Activated CD8-positive, alpha-beta memory T cell treated with anti-CD3 and anti-CD28 coated beads, Interleukin-2, amount 50 U/mL, for 4 hours (primary cell): ENCODE data around the gene RAB44.
"Not testable (repeated sequence)": the region's sequence is repeated elsewhere in the genome, so short reads cannot be mapped to it uniquely, and the experiment has no call there.

Experiments used
- DNase-seq: peaks from one replicate; pipeline ENCODE4 v3.0.0-alpha.2; 2020

RAB44 gene

DNA sequence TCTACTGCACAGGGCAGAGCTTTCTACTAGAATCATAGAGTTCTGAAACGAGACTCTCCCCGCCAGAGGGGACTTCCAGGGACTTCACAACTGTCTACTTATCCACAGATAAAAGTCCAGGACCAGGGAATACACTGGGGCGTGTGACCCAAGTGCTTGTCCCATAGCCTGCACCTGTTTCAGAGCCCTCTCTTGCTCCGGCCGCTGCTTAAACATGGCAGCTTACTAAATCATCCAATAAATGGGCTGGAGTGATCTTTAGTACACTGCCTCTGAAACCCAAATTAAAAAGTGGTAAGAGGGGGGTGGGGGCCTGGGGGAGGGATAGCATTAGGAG, 8.9 kb upstream of the RAB44 start:
- no peak for DNase-seq

DNA sequence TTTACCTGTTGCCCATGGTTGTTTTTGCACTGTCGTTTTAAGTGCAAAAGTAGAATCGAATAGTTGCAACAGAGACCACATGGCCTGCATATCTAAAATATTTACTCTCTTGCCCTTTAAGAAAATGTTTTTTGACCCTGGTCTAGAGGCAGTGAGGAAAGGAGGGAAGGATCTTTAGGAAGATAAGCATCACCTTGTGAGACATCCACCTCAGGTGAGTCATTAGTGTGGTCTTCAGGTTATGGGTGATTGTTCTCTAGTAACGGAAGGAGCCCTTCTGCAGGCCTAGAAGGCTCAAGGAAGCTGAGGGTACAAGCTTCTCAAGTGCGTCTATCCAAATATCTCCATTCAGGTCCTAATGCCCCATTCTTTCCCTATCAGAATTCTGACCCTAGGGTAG, 6.6 kb upstream of the RAB44 start:
- DNase-seq = no peak

DNA sequence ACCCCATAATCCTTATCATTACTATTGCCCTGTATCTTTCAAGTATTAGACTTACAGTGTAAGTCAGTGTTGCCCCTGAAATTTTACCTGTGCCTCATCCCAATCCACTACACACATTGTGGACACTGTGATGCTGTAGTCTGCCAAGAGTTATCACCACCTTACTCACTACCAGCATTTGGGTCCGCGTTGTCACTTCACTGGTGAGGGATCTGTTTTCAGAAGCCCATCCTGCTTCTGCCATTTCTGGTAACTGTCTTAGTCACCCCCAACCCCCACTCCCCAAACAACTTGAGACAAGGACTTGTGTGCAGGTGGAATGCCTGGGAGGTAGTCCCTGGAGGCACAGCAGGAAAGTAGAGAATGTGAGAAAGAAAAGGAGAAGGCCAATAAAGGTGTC, 6.0 kb upstream of the RAB44 start:
- no peak for DNase-seq

DNA sequence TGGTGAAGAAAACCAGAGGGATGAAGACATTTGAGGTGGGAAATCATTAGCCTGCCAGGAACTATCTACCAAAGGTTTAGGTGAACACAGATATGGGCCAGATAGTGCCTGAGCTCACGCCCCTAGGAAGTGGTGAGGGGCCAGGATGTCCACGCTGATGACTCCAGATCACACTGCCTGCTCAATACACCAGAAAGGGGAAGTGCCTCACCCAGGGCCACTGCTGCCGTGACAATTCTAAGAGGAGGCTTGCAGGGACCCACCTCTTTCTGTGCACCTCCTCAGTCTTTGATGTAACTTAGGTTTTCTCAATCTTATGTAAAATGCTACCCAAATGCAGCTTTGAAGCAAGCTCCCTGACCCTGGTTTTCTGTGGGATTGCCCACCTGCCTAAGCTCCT, 5.4 kb upstream of the RAB44 start:
- DNase-seq = no peak

DNA sequence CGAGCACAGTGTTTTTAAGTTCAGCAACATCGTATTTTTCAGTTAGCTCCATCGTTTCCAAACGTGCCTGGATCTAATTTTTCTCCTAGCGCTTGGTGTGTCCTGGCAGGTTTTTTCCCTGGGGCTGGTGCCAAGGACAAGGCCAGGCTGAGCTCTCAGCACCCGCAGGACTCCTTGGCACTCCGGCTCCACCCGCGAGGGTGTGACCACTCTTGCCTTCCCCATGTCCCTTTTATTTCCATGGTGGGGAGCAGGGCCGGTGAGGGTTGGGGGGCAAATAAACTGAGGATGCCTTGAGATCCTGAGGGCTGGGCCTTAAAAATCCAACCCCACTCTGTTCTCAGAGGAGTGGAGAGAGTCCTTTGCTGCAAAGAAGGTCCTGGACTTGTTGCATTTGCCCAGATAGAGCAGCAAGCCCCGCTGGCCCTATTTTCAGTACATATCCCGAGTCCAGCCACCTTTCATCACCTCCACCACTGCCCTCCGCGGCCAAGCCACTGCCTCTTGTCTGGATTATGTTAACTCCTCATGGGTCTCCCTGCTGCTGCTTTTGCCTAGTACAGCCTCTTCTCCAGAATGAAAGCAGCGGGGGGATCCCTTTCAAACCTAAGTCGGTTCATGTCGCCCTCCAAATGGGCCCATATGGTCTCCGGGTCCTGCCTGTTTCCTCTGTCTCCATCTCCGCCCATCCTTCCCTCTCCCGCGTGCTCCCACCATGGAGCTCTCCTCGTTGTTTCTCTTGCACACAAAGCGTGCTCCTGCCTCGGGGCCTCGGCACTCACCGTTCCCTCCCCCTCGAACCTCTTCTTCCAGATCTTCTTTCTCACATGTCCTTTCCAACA, 4.5 kb upstream of the RAB44 start:
- DNase-seq = no peak

DNA sequence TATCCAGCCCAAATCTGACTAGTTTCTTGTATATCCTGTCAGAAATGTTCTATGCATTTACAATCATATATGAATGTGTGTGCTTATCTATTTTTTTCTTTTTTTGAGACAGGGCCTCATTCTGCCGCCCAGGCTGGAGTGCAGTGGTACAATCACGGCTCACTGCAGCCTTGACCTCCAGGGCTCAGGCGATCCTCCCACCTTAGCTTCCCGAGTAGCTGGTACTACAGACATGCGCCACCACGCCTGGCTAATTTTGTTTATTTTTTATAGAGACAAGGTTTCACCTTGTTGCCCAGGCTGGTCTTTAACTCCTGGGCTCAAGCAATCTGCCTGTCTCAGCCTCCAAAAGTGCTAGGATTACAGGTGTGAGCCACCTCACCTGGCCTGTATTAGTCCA, 3.0 kb upstream of the RAB44 start:
- no peak for DNase-seq

DNA sequence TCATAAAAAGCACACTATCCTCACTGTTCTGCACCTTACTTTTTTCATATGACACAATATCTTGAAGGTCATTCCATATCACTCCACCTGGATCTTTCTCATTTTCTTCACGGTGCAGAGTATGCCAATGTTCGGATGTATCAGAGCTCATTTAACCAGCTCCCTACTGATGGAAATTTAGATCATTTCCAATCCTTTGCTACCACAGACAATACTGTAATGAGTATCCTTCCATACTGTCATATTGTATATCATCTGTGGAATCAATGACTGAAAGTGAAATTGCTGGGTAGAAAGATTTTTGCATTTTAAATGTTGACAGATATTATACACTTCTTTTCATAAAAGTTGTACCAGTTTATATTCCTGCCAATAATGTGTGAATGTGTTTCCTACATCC, 2.2 kb upstream of the RAB44 start:
- no peak for DNase-seq

DNA sequence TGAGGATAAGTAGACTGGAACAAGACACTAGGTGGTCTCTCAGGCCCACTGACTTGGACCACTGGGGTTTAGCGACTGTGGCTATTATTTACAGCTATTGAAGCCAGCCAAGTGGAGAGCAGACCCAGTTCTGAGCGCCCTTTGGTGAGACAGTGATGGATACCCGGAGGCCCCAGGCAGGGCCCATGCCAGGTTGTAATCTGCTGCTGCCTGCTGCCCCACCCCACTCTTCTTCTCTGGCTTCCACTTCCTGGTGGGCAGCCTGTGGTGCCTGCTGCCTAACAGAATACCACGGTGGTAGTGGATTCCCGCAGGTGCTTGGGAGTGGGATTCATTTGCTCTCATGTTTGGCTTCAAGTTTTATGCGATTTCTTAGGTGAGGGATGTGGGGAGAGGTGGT, 570 bp downstream of the RAB44 start:
- DNase-seq = no peak

DNA sequence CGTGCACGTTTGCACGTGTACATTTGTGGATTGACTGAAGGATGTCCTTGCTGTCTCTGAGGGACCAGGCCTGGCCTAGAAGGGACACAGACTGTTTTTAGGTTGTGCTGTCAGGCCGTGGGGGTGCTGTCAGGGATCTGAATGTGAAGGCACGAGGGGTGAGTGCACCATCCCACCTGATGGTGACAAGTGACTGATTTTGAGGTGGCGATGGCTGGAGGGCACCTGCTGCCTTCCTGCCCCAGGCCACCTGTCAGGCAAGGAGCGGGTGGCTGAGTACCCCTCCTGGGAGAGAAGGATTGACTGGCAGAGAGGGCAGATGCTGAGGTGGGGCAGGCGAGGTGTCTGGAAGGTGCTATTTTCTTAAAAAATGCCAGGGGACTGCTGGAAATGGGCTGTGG, 1.2 kb downstream of the RAB44 start:
- DNase-seq = no peak

DNA sequence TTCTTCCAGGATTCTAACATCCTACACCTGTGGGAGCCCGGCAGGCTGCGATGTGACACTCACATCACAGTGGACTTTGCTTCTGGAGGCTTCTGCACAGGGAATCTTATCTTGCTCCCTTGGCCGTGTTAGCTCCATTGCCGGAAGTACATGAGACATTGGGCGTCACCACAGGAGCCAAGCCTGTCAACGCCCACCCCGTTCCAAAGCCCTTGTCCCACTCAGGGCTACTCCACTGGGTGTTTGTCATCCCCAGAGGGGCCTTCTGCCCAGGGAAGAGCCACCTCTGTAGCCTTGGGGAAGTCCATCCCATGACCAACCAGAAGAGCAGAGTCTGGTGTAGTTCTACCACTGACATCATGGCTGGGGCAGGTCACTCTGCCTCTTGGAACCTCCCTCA, 1.7 kb downstream of the RAB44 start:
- DNase-seq = no peak

DNA sequence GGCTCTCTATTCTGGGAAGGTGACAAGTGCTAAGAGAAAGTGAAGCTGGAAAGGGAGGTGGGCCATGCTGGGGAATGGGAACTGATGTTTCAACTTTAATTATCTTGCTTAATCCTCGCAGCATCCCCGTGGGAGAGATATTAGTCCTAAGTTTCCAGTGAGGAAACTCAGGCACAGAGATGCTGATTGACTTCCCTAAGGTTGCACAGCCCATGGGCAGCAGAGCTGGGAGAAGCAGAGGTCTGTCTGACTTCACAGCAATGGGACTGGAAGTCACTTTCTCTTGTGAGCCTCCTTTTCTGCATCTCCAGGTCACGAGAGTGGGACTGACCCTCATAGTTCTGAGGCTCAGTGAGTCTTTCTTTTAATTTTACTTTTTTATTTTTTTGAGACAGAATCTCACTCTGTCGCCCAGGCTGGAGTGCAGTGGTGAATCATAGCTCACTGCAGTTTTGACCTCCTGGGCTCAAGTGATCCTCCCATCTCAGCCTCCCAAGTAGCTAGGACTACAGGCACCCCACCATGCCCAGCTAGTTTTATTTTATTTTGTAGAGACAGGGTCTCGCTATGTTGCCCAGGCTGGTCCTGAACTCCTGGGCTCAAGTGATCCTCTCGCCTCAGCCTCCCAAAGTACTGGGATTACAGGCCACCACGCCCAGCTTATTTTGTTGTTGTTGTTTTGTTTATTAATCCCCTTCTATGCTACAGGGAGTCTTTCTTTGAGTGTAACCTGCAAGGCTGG, 2.6 kb downstream of the RAB44 start:
- DNase-seq = no peak

DNA sequence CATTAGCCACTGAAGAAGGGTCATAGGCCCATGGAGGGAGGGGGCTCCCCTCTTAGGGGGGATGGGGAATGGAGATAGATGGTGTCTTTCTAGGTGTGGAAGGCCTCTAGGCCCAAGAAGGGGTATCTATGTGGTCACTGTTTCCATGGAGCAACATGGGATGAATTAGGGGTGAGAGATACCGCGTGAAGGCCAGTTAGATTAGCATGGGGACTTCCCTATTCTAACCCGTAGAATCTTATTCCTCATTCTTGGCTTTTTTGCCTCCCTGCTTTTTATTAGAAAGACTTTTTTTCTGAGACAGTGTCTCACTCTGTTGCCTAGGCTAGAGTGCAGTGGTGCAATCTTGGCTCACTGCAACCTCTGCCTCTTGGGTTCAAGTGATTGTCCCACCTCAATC, 3.2 kb downstream of the RAB44 start:
- DNase-seq = no peak

DNA sequence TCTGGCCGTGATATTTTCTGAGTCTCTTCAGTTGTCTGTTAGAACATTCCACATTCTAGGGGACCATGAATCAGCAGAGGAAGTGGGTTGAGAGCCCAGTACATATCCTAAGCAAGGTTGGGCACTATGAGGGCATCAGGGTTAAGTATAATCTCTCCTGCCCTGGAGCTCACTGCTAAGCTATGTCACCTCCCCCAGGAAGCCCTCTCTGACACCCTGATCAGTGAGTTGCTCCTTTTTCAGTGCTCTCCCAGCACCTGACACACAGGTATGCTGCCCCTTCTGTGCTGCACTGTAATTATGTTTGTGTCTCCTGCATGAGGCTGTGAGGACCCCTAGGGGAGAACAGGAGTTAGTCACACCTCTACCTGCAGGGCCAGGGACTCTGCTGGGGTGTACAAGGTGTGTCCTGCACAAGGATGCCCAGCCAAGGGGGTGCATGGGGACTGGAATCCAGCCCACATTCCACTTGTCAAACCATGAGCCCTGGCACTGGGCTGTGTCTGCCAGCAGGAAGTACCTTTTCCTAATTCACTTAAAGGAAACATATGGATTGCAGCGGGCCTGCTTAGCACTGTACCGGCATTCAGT, 3.9 kb downstream of the RAB44 start:
- no peak for DNase-seq

DNA sequence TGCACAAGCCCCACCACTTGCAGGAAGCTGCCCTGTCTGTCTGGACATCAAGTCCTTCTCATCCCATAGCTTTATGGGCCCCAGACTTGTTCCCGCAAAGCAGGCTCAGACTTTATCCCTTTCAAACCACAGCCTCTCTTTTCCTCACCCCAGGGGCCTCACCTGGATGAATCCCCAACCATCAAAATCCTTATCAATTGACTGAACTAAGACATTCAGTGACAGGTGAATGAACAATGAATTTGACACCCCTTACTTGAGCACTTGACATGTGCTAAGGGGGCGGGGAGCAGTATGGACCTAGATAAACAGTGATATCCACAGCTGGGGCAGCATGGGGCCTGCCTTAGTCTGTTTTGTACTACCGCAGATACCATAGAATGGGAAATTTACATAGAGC, 5.0 kb downstream of the RAB44 start:
- DNase-seq = no peak

DNA sequence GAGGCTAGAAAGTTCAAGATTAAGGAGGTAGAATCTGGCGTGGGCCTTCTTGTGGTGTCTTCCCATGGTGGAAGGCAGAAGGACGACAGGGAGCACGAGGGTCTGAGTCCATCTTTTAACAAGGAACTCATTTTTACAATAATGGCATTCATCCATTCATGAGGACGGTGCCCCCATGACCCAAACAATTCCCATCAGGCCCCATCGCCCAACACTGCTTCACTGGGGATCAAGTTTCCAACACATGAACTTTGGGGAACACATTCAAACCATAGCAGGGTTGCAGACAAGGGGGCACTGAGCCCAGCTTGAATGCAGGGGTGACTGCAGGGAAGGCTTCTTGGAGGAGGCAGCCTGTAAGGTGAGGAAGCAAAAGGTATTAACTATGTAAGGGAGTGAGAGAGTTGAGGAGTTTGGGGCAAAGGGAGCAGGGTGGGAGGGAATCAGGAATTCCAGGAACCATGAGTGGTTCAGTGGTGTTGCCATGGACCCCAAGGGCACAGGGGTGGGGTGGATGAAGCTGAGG, 5.5 kb downstream of the RAB44 start:
- no peak for DNase-seq

DNA sequence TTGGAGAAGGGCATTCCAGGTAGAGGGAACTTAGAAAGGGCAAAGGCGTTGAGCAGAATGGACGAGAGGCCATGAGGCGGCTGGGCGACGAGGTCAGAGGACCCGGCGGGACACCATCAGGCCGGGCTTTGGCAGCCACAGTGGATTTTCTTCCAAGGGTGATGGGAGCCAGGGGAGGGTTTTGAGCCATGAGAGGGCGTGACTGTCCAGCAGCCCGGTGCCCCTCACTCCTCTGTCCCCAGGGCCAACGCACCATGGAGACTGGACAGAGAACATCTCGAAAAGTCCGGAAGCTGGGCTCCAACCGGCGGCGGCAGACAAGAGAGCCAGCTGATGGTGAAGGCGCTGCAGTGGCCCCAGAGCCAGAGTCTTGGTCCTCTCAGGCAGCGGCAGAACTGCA, 6.4 kb downstream of the RAB44 start:
- DNase-seq = no peak

DNA sequence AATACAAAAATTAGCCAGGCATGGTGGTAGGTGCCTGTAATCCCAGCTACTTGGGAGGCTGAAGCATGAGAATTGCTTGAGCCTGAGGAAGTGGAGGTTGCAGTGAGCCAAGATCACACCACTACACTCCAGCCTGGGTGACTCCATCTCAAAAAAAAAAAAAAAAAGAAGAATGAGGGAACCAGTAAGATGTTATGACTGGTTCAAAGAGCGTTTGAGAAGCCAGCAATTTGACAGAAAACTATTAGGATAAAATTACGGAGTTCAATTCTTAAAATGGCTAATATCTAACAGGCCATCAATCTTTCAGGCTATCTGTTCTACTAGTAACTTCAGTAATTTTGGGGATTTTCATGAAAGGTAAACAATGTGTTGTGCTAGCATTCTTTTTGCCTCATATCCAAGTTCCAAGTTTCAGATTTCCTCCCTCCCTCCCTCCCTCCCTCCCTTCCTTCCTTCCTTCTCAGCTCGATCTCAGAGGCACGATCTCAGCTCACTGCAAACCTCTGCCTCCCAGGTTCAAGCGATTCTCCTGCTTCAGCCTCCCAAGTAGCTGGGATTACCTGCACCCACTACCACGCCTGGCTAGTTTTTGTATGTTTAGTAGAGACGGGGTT, 7.4 kb downstream of the RAB44 start:
- DNase-seq = not testable (repeated sequence)

DNA sequence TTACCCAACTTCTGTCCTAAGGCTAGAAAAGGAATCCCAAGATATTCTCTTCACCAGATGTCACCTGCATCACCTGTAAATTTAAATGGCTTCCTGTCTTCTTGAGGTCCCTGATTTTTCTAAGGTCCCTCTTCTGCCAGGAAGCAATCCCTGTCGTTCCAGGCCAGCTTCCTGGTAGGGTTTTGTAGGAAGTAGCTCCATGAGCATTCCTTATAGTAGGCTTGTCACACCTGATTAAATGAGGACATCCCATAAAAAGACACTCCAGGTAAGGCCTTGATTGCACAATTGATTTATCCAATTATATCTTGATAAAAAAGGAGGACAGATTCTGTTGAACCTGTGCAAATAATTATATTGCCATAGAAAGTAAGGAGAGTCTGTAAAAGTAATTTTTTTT, 8.7 kb downstream of the RAB44 start:
- no peak for DNase-seq

DNA sequence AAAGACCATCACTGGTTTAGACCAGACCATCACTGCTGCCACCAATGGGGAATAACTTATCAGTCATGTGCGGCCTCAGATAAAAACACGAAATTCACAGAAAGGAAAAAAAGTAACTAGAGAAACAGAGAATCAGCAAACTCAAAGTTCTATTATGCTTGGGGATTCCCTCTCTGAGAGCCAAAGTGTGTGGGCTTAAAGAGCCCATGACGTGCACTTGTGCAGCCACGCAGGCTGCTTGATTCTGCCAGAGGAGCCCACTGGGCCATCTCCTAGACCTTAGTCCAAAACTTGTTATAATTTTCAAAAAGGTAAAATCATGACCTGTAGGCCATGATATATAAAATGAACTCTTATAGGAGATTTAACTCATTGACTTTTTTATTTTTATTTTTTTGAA, 15.2 kb downstream of the RAB44 start:
- no peak for DNase-seq

DNA sequence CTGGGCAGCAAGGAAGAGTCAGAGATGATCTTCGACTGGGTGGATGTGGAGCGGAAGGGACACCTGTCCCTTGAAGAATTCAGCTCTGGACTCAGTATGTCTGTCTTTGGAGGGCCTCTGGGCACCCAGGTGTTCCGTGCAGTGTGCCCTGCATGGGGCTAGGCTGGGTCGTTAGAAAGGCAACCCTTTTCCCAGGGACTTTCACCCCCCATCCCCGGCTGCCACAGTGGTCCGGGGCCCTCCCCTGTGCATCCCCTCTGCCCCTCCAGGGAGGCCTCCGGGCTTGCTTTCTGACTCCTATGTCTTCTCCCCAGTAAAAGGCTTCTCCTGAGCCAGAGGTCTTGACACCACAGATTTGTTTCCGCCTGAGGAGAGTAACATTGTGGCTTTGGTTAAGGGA, 16.2 kb downstream of the RAB44 start:
- no peak for DNase-seq

DNA sequence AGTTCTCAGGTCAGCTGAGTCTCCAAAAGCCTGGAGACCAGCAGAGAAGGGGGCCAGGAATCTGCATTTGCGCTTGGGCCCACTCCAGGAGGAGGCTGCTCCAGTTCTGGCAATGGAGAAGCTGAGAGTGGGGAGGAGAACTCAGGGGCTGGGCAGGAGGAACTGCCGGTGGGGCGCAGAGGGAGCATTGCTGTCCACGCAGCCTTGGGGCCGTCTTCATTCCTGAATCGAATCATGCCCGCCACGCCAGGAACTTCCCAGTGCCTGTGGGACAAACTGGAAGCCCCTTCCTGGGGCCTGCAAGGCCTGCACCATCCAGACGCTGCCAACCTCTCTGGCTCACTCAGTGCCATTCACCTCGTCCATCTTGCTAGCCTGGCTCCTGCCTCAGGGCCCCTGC, 16.9 kb downstream of the RAB44 start:
- DNase-seq = no peak

DNA sequence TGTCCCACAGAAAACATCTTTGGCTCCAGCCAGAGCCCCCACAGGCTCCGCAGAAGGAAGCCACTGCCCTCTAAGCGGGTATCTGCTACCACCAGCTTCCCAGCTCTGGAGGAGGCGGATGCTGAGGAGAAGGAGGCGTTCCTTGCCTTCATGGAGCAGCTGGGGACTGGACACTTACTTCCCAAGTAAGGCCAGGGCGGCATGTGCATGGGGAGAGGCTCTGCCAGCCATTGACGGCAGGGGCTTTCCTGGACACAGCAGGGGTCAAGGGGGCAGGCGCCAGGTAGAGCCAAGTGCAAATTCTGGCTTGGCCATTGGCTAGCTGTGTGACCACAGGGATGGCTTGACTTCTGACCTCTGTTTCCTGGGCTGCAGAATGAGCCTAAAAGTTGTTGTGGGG, 17.8 kb downstream of the RAB44 start:
- DNase-seq = no peak

DNA sequence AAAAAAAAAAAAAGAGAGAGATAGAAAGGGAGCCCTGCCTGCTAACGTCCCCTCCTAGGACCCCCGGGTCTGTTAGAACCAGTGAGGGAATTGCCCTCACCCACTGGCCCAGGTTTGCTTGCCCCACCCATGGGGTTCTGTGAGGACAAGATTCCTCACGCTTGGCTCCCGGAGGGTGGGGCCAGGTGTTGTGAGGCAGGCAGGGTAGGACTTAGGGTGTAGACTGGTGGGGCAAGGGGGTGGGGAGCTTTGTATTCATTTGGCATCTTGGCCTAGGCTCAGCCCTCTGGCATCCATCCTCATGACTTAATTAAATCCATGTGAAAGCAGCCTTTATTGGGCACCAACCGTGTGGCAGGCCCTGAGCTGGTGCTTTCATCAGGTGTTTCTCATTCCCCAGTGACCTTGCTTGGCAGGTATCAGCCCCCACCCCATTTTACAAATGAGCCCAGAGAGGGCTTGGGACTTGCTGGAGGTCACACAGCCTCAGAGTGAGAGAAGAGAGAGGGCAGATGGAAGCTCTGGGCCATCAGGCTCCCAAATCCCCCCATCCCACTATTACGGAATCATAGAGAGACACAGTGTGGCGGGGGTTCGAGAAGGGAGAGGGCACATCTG, 19.0 kb downstream of the RAB44 start:
- no peak for DNase-seq
